Measurements from ENCODE around the gene LRRN2. TPM values are rescaled to one million over a fixed set of nuclear protein-coding genes. Genes with fewer than 3 reads are reported as not detected.

Gene LRRN2
- total and polyA plus RNA-seq, 9 of the 15 experiments (the other 6 are each of a cell fraction or from before 2014, with no cell fraction given): 0.05 TPM; not detected in 8

DNA sequence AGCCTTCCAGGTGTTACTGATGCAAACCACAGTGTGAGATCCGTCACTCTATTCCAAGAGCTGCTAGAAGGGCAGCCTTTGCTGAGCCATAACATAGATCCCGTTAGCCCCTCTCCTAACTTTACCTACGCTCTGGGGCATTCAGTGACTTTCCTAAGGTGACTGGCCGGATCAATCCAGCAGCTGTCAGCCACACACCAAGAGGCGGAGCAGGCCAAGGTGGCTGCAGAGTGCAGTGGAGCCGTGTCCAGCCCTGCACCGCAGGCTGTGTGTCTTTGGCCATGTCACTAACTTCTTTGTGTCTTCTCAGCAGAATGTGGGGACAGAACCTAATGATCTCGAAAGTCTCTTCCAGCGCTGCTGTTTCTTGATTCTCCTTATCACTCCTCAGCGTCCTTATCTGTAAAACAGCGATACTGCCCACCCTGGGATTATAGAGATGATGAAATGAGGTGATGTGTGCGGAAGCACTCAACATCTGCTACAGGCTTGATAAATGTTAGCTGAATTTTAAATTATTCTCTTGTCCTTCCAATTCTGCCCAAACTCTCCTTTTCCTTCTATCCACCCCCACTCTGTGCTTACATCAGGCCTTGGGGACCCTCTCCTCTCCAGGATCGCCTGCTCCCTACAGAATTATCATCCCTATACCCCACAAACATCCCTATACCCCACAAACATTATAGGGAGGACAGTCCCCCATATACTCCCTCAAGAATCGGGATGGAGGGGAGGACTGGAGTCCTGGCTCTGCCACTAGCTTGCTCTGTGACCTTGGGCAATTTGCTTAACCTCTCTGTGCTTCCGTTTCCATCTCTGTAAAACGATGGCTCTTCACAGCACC lies 25.8 kb upstream of the LRRN2 start (continued):
- TF ChIP-seq, protein P1, sequence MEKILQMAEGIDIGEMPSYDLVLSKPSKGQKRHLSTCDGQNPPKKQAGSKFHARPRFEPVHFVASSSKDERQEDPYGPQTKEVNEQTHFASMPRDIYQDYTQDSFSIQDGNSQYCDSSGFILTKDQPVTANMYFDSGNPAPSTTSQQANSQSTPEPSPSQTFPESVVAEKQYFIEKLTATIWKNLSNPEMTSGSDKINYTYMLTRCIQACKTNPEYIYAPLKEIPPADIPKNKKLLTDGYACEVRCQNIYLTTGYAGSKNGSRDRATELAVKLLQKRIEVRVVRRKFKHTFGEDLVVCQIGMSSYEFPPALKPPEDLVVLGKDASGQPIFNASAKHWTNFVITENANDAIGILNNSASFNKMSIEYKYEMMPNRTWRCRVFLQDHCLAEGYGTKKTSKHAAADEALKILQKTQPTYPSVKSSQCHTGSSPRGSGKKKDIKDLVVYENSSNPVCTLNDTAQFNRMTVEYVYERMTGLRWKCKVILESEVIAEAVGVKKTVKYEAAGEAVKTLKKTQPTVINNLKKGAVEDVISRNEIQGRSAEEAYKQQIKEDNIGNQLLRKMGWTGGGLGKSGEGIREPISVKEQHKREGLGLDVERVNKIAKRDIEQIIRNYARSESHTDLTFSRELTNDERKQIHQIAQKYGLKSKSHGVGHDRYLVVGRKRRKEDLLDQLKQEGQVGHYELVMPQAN (IDR thresholded peaks at IDR 0.05; ENCODE audit: borderline replicate concordance): 0 out of 2 replicates have a peak, but pooled peaks have one; percentile 23
- TF ChIP-seq ZFP1 (CRISPR knock-in tag; IDR thresholded peaks at IDR 0.05): no peak
- TF ChIP-seq NR2C2 (CRISPR knock-in tag; IDR thresholded peaks at IDR 0.05): no peak
- TF ChIP-seq NR2C2 (tag; IDR thresholded peaks at IDR 0.05): no peak
- no peak for TF ChIP-seq RBM22 (IDR thresholded peaks at IDR 0.05; ENCODE audit: low read depth, low read length, poor library complexity, severe bottlenecking)
- peak; percentile 90 for TF ChIP-seq ZBED1 (IDR thresholded peaks at IDR 0.05)
- no peak for TF ChIP-seq IFI16 (CRISPR knock-in tag; IDR thresholded peaks at IDR 0.05)
- no peak for TF ChIP-seq SAFB2 (IDR thresholded peaks at IDR 0.05; ENCODE audit: borderline replicate concordance, low read depth, low read length, severe bottlenecking)
- no peak for TF ChIP-seq SRSF3 (IDR thresholded peaks at IDR 0.05; ENCODE audit: insufficient read depth, low read length)
- peak; percentile 68 for TF ChIP-seq RBBP5 (IDR thresholded peaks at IDR 0.05; ENCODE audit: borderline replicate concordance, insufficient read depth, low read length, poor library complexity, severe bottlenecking)
- peak; percentile 99 for TF ChIP-seq DPF2 (IDR thresholded peaks at IDR 0.05)
- no peak for TF ChIP-seq ZSCAN29 (IDR thresholded peaks at IDR 0.05)
- TF ChIP-seq POLR2AphosphoS2 (IDR thresholded peaks at IDR 0.05; ENCODE audit: low read length): no peak
- peak; percentile 53; the same call in 1 of the 2 replicates for TF ChIP-seq ZNF311 (CRISPR knock-in tag; IDR thresholded peaks at IDR 0.05)
- no peak for TF ChIP-seq RUNX1 (IDR thresholded peaks at IDR 0.05; ENCODE audit: low read depth)
- TF ChIP-seq NFATC3 (IDR thresholded peaks at IDR 0.05): peak; percentile 93
- TF ChIP-seq RBM15 (IDR thresholded peaks at IDR 0.05; ENCODE audit: insufficient read depth, low read length): no peak
- no peak for TF ChIP-seq TBP (optimal IDR thresholded peaks at IDR 0.05; ENCODE audit: low read depth, low read length)
- TF ChIP-seq SLC30A9 (CRISPR knock-in tag; IDR thresholded peaks at IDR 0.05): no peak

Measured in K562 (cell line).